Measurements from ENCODE around the gene KCNG3. TPM values are rescaled to one million over a fixed set of nuclear protein-coding genes. Genes with fewer than 3 reads are reported as not detected.

Gene KCNG3
- total RNA-seq, 1 donor from 2014 or later, result 0.79 TPM

GRCh38 chr2:42510191-42510590, 16.4 kb upstream of the KCNG3 start:
- Histone ChIP-seq H3K4me3 (ENCODE audit: low read depth, low read length) (no peak overlapping the region), H3K36me3 (ENCODE audit: control insufficient read depth, insufficient read depth, low read length) (no peaks in the 10 kb centered on the region), H3K27me3 (ENCODE audit: control insufficient read depth, insufficient read depth, low read length) (no peaks in the 10 kb centered on the region)
- no peak for TF ChIP-seq CTCF (IDR thresholded peaks at IDR 0.05; ENCODE audit: insufficient read depth, low read length, poor library complexity, severe bottlenecking)
- DNase-seq (ENCODE audit: low read depth), result no peak

- no peaks in the 10 kb centered on the region for H3K36me3 ChIP-seq (ENCODE audit: control insufficient read depth, insufficient read depth, low read length)
- DNase-seq (ENCODE audit: low read depth), result no peak
- no peak overlapping the region for H3K4me3 ChIP-seq (ENCODE audit: low read depth, low read length)
- no peaks in the 10 kb centered on the region for H3K27me3 ChIP-seq (ENCODE audit: control insufficient read depth, insufficient read depth, low read length)
- TF ChIP-seq CTCF (IDR thresholded peaks at IDR 0.05; ENCODE audit: insufficient read depth, low read length, poor library complexity, severe bottlenecking), result no peak
Measured at GRCh38 chr2:42504364-42505230, 10.8 kb upstream of the KCNG3 start.

GRCh38 chr2:42503291-42503690, 9.5 kb upstream of the KCNG3 start:
- H3K27me3 ChIP-seq (ENCODE audit: control insufficient read depth, insufficient read depth, low read length), result no peaks in the 10 kb centered on the region
- DNase-seq (ENCODE audit: low read depth), result no peak
- TF ChIP-seq CTCF (IDR thresholded peaks at IDR 0.05; ENCODE audit: insufficient read depth, low read length, poor library complexity, severe bottlenecking), result no peak
- H3K36me3 ChIP-seq (ENCODE audit: control insufficient read depth, insufficient read depth, low read length), result no peaks in the 10 kb centered on the region
- no peak overlapping the region for H3K4me3 ChIP-seq (ENCODE audit: low read depth, low read length)

GRCh38 chr2:42498497-42498896, 4.7 kb upstream of the KCNG3 start:
- no peak for DNase-seq (ENCODE audit: low read depth)
- no peak for TF ChIP-seq CTCF (IDR thresholded peaks at IDR 0.05; ENCODE audit: insufficient read depth, low read length, poor library complexity, severe bottlenecking)
- no peak overlapping the region for H3K4me3 ChIP-seq (ENCODE audit: low read depth, low read length)

GRCh38 chr2:42495611-42496010, 1.8 kb upstream of the KCNG3 start:
- H3K36me3 ChIP-seq (ENCODE audit: control insufficient read depth, insufficient read depth, low read length), result no peaks in the 10 kb centered on the region
- peaks cover 19% of the 10 kb centered on the region for H3K27me3 ChIP-seq (ENCODE audit: control insufficient read depth, insufficient read depth, low read length)
- no peak for DNase-seq (ENCODE audit: low read depth)
- no peak overlapping the region for H3K4me3 ChIP-seq (ENCODE audit: low read depth, low read length)
- no peak for TF ChIP-seq CTCF (IDR thresholded peaks at IDR 0.05; ENCODE audit: insufficient read depth, low read length, poor library complexity, severe bottlenecking)

More at GRCh38 chr2:42498497-42498896, 4.7 kb upstream of the KCNG3 start:
- H3K36me3 ChIP-seq (ENCODE audit: control insufficient read depth, insufficient read depth, low read length), result no peaks in the 10 kb centered on the region
- peaks cover 6% of the 10 kb centered on the region for H3K27me3 ChIP-seq (ENCODE audit: control insufficient read depth, insufficient read depth, low read length)

- DNase-seq (ENCODE audit: low read depth), result no peak
- Histone ChIP-seq H3K27me3 (ENCODE audit: control insufficient read depth, insufficient read depth, low read length) (peaks cover 19% of the 10 kb centered on the region), H3K4me3 (ENCODE audit: low read depth, low read length) (no peak overlapping the region), H3K36me3 (ENCODE audit: control insufficient read depth, insufficient read depth, low read length) (no peaks in the 10 kb centered on the region)
- TF ChIP-seq CTCF (IDR thresholded peaks at IDR 0.05; ENCODE audit: insufficient read depth, low read length, poor library complexity, severe bottlenecking), result no peak
Measured at GRCh38 chr2:42495234-42495581, 1.4 kb upstream of the KCNG3 start.

Data from kidney epithelial cell (primary cell).